Activated CD4-positive, CD25-positive, alpha-beta regulatory T cell treated with anti-CD3 and anti-CD28 coated beads, Interleukin-2, amount 50 U/mL, for 16 hours (primary cell): ENCODE data around the gene PAFAH2.

Source experiments
- DNase-seq: peaks from one replicate; pipeline ENCODE4 v3.0.0-alpha.2; 2020; ENCODE audit warnings: low read depth, low spot score

The PAFAH2 gene

GRCh38 chr1:25997828-25998761, at the start of gene PAFAH2:
Gene PAFAH2 (minus strand): TSS chr1:25998063. CDS start chr1:25990816, 7,247 bp downstream.
- peak; percentile 96 for DNase-seq

DNA sequence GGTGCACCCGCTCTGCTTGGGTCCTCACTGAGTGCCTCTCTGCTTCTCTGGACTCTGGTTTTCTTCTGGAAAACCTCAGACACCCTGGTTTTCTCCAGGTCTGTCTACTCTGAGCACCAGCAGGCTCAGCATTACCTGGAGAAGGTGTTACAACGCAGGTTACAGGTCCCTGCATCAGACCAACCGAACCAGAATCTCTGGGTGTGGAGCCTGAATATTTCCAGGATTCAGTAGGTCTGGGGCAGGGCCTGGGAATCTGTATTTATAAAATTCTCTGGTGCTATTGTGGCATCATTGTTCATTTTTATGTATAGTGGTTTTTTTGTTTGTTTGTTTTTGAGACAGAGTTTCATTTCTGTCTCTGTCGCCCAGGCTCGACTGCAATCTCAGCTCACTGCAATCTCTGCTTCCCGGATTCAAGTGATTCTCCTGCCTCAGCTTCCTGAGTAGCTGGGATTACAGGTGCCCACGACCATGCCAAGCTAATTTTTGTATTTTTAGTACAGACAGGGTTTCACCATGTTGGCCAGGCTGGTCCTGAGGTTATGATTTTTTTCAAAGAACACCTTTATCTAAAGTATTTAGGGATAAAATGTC, 49.5 kb upstream of the PAFAH2 start:
- DNase-seq, result no peak

- no peak for DNase-seq
Measured at GRCh38 chr1:26046246-26047095, 48.6 kb upstream of the PAFAH2 start.

- DNase-seq, result no peak
Measured at GRCh38 chr1:26045722-26046245, 47.9 kb upstream of the PAFAH2 start, which contains the start of gene SLC30A2. Gene SLC30A2 (minus strand): TSS chr1:26046118. CDS start chr1:26045896, 222 bp downstream.

GRCh38 chr1:26044971-26045721, 47.3 kb upstream of the PAFAH2 start:
- no peak for DNase-seq

DNA sequence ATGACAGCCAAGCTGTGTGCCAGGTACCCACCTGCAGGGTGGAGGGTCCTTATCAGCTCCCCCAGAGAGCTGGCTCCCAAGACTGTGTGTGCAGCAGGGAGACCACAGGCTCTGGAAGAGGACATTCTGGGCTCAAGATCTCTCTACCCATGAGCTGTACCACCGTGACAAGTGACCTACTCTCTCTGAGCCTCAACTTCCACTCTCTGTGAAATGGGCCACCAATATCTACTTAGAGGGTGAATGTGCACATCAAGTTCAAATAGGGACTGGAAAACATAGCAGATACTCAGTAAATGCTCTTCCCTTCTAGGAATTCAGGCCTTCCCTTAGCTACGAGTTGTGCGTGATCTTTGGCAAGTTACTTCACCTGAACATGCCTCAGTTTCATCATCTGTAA, 46.6 kb upstream of the PAFAH2 start:
- DNase-seq, result no peak

DNA sequence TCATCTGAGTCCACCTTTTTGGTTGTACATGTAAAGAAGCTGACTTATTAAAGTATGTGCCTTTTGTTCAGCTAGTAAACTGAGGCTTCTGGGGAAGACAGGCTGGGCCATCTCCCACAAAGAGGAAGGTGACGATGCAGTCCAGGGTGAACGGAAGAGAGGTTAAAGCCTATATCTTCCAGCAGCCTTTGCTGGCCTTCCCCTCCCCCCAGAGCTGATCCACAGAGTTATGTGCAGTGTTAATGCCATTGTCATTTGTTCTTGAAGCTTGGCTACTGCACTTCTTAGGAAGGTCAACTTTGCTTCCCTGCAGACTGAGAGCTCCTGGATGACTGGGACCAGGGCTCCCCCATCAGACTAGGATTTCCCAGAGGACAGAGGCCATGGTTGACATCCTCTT, 45.9 kb upstream of the PAFAH2 start:
- no peak for DNase-seq

GRCh38 chr1:26041978-26042377, 44.1 kb upstream of the PAFAH2 start:
- no peak for DNase-seq

GRCh38 chr1:26041401-26041800, 43.5 kb upstream of the PAFAH2 start:
- no peak for DNase-seq

DNA sequence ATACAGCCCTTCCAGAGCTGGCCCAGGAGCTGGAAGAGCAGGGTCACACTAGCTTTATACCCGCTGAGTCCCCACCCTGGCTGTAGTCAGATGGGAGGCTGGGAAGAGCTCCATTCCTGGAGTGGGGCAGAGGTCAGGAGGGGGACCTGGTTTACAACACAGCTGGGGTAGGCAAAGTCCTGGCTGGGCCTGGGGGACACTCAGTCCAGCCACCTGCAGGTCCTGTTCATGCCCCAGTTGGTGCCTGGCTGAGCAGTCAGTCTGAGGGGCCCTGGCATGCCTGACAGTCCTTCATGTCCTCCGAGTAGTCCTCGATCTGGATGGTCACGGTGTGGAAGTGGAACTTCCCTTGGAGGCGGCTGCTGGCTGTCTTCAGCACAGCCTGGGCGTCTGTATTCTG, 41.0 kb upstream of the PAFAH2 start:
- DNase-seq, result no peak

DNA sequence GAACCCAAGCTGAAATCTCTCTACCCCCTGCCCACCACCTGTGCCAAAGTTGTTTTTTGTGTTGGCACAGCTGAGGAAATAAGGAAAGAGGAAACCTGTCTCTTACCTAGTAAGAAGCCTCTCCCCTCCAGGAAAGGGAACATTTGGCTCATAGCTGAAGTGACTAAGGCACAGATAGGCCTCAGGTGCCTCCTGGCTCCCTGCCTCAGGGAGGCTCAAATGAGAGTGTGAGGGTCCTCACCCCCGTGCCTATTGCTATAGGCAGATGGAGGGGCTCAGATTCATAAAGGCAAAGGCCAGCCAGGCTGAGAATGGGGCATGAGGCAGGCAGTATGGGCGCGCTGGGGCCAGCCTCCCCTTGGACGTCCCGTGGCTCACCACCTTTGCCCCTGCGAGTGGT, 40.6 kb upstream of the PAFAH2 start:
- no peak for DNase-seq

DNA sequence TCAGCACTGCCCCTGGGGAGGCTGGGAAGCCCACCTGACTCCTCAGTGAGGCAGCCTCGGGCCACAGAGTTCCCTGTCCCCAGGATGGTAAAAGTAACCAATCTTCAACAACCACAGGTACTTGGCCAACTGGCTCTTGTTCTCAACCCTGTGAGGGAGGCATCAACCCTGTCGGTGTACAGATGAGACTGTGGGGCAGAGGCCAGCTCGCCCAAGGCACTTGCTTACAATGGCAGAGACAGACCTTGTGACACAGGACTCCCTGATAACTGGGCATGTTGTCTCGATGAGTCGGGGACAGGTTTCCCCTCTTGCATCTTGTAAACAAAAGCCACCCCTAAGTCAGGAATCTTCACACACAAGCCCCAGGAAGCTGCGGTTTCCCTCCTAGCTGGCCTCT, 40.0 kb upstream of the PAFAH2 start:
- DNase-seq, result no peak

DNA sequence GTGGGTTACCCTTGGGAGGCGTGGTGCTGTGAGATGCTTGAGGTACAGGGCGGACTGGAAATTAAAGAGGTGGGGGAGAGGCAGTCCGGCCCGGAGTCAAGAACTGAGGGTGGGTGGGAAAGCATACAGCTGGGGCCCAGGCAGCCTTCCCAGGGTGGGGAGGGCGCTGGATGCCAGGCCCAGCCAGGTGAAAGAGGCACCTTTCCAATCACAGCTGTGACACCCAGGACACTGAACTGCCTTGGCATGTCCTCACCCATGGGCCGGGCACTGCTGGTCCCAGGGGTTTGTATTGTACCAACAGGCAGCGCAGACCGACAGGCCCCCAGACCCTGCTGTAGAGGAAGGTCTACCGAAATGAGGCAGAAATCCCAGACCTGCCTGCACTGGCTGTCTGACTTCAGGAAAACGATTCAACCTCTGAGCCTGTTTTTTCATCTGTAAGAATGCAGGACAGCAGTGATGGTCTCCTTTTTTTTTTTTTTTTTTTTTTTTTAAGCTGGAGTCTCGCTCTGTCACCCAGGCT, 39.0 kb upstream of the PAFAH2 start:
- DNase-seq, result no peak

- peak; percentile 58 for DNase-seq
Measured at GRCh38 chr1:26035959-26036755, 38.3 kb upstream of the PAFAH2 start.

- DNase-seq, result peak; percentile 83
Measured at GRCh38 chr1:26035203-26035958, 37.5 kb upstream of the PAFAH2 start.

- no peak for DNase-seq
Measured at GRCh38 chr1:26034504-26035202, 36.8 kb upstream of the PAFAH2 start.

DNA sequence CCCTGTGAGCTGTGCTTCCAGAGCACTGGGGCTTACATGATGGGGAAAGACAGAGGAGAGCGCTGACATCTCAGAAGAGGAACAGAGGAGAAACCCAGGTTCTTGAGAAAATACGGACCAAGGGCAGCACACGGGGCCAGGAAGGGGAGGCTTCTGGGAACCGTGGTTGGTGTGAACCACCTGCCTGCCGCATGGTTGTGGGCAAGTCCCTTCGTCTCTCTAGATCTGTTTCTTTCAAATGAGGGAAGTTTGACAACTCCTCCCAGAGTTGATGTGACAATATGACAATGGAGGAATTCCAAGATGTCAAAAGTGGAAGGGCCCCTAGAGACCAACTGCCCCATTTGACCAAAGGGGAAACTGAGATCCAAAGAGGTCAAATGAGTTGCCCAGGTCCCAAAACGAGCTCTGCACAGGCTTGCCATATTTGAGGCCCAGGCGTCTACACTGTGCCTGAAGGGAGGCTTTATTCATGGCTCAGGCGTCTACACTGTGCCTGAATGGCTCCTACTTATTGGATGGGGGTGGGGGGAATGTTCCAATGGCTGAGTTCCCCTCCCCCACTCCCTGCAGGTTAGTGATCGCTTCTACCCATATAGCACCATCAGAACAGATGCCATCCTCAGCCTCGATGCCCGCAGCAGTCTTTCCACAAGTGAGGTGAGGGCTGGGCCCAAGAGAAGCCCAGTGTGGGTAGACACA, 34.9 kb upstream of the PAFAH2 start:
- no peak for DNase-seq
